ENCODE data around the gene ANKS3.

DNA sequence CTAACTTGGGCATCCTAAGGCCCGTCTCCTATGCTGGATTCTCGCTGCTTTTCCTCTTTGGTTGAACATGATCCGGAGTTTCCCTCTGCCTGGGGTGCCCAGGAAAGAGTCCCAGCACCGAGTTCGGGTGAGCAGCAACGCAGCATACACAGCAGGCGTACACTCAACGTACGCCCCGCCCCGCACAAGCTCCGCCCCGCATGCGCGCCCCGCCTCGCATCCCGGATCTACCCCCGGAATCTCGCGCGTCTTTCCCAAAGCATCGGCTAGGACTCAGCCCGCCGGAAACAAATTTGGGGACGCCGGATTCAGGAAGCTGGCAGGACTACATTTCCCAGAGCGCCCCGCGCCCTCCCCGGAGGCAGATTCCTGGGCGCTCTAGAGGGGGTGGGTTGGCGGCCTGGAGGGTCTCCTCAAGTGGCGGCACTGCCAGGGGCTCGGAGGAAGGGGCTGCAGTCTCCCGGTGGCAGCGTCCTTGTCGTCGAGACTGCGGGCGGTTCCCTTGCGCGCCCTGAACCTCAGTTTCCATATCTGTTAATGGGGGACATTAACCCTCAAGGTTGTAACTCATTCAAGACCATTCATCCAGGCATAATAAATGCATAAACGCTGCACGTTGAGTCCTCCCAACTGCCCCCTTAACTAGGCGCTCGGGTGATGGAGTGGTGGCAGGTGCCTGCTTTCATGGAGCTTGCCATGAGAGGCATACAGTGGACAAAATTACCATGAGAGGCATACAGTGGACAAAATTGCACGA, 34.7 kb upstream of the ANKS3 start:
- TF ChIP-seq, protein P1, sequence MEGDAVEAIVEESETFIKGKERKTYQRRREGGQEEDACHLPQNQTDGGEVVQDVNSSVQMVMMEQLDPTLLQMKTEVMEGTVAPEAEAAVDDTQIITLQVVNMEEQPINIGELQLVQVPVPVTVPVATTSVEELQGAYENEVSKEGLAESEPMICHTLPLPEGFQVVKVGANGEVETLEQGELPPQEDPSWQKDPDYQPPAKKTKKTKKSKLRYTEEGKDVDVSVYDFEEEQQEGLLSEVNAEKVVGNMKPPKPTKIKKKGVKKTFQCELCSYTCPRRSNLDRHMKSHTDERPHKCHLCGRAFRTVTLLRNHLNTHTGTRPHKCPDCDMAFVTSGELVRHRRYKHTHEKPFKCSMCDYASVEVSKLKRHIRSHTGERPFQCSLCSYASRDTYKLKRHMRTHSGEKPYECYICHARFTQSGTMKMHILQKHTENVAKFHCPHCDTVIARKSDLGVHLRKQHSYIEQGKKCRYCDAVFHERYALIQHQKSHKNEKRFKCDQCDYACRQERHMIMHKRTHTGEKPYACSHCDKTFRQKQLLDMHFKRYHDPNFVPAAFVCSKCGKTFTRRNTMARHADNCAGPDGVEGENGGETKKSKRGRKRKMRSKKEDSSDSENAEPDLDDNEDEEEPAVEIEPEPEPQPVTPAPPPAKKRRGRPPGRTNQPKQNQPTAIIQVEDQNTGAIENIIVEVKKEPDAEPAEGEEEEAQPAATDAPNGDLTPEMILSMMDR (conservative IDR thresholded peaks at IDR 0.05 in 1 of 2, IDR thresholded peaks at IDR 0.05 in 1 of 2; ENCODE audit: extremely low read depth in 1 of 2, insufficient read depth in 1 of 2, low read depth in 1 of 2, low read length in 2 of 2) = no peak
- no peak for TF ChIP-seq EZH2 (IDR thresholded peaks at IDR 0.05; ENCODE audit: borderline replicate concordance, low read length)

Data from mammary epithelial cell (primary cell).